ENCODE data around the gene CBLC. TPM values are rescaled to one million over a fixed set of nuclear protein-coding genes. Genes with fewer than 3 reads are reported as not detected.
A peak's percentile ranks its signal among the peaks of the same experiment; 100 is the strongest.

CBLC gene
- total RNA-seq, 4 donors from 2014 or later: 84.2 to 197 (median 132) TPM

- peaks cover 0 to 42% (median 0%) of the 10 kb centered on the region in 3 donors for H3K36me3 ChIP-seq
- H3K4me3 ChIP-seq: peak overlapping the region; percentile 37 to 55 (median 50)
- TF ChIP-seq POLR2A (IDR thresholded peaks at IDR 0.05): peak; percentile 7 to 71
- TF ChIP-seq, protein P1, sequence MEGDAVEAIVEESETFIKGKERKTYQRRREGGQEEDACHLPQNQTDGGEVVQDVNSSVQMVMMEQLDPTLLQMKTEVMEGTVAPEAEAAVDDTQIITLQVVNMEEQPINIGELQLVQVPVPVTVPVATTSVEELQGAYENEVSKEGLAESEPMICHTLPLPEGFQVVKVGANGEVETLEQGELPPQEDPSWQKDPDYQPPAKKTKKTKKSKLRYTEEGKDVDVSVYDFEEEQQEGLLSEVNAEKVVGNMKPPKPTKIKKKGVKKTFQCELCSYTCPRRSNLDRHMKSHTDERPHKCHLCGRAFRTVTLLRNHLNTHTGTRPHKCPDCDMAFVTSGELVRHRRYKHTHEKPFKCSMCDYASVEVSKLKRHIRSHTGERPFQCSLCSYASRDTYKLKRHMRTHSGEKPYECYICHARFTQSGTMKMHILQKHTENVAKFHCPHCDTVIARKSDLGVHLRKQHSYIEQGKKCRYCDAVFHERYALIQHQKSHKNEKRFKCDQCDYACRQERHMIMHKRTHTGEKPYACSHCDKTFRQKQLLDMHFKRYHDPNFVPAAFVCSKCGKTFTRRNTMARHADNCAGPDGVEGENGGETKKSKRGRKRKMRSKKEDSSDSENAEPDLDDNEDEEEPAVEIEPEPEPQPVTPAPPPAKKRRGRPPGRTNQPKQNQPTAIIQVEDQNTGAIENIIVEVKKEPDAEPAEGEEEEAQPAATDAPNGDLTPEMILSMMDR (IDR thresholded peaks at IDR 0.05): peak in 1 of 6 experiments; percentile 18
- peak overlapping the region; percentile 80 to 95 (median 90) for H3K27ac ChIP-seq
- H3K9me3 ChIP-seq: no peaks in the 10 kb centered on the region
- no peaks in the 10 kb centered on the region for H3K27me3 ChIP-seq
- peak; percentile 90 to 97 (median 97) for DNase-seq
- peaks cover 15 to 68% (median 29%) of the 10 kb centered on the region in 4 donors for H3K4me1 ChIP-seq
These were observed 24.7 kb upstream of the CBLC start for GRCh38 chr19:44752816-44753625.

DNA sequence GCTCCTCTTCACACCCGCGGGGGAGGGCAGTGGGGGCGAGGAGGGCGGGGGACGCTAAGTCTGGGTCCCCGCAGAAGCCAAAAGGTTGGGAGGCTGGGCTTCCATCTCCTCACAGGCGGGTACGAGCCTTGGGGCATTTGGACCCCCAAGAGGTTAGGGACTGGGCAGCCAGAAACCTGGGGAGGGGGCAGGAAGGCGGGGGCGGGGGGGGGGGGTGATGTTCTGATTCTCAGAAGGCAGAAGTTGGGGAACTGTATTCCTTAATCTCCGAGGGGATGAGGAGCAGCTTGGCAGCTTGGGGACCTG is 24.1 kb upstream of the CBLC start:
- H3K4me1 ChIP-seq: peaks cover 15 to 72% (median 29%) of the 10 kb centered on the region in 4 donors
- no peaks in the 10 kb centered on the region for H3K27me3 ChIP-seq
- H3K9me3 ChIP-seq: no peaks in the 10 kb centered on the region
- H3K36me3 ChIP-seq: peaks cover 0 to 48% (median 0%) of the 10 kb centered on the region in 3 donors
- H3K4me3 ChIP-seq: peak overlapping the region; percentile 37 to 55 (median 50)
- no peak for DNase-seq
- peak overlapping the region; percentile 80 to 95 (median 90) for H3K27ac ChIP-seq
- TF ChIP-seq, protein P1 (IDR thresholded peaks at IDR 0.05): no peak
- TF ChIP-seq POLR2A (IDR thresholded peaks at IDR 0.05): no peak

DNA sequence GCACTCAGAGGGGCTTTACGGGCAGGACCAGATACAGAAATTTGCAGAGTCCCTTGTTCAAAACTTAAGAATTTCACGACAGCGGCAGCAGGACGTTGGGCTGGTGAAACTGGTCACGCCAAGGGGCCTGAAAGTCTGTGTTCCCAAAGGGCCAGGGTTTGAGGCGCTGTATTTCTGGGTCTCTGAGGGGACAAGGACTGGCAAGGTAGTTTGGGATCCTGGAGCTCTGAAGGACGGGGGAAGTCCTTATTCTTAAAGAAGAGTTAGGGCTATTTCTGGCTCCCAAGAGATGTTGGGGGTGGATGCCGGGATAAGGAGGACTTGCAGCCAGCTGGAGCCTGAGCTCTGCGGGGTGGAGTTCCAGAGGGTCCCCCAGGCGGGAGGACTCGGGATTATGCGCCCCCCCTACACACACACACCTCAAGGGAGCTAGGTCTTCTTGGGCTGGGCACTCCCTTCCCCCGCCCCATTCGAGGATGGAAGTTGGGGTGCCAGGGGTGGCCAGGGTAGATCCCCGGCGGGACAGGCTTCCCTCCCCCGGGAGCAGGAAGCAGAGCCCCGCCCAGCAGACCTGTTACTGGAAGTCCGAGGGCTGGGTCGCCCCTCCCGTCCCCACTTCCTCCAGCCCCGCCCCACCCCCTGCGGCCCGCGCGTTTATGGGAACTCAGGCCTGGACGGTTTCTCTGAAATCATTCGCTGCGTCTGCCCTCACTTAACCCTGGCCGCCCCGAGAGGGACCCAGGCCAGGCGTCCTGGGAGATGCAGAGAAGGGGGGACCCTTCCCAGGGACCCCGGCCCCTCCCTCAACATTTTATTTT is 23.5 kb upstream of the CBLC start:
- TF ChIP-seq, protein P1 (IDR thresholded peaks at IDR 0.05): no peak
- peak; percentile 21 to 78 for TF ChIP-seq POLR2A (IDR thresholded peaks at IDR 0.05)
- Histone ChIP-seq H3K27ac (peak overlapping the region; percentile 80 to 95 (median 90)), H3K36me3 (peaks cover 0 to 53% (median 0%) of the 10 kb centered on the region in 3 donors), H3K27me3 (no peaks in the 10 kb centered on the region), H3K4me1 (peaks cover 15 to 77% (median 29%) of the 10 kb centered on the region in 4 donors), H3K4me3 (peak overlapping the region; percentile 37 to 55 (median 50)), H3K9me3 (no peaks in the 10 kb centered on the region)
- DNase-seq: peak; percentile 96 to 98 (median 97)

DNA sequence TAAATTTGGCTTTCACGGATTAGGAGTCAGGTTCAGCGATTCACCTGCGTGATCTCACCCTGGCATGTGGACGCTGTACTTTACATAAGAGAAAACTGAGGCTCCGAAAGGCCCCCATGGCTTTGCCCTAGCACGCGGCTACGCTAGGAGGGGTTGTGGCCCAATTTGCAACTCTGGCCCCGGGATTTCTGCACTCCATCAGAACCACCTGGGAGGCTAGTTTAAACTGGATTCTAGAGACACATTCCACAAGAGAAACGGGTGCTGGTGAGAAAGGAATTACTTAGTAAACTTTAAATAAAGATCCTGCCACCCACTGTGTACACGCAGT is 23.0 kb upstream of the CBLC start:
- H3K4me1 ChIP-seq: peaks cover 15 to 77% (median 26%) of the 10 kb centered on the region in 4 donors
- peaks cover 0 to 59% (median 0%) of the 10 kb centered on the region in 3 donors for H3K36me3 ChIP-seq
- DNase-seq: no peak
- H3K4me3 ChIP-seq: peak overlapping the region; percentile 37 to 55 (median 50)
- TF ChIP-seq, protein P1 (IDR thresholded peaks at IDR 0.05): no peak
- no peak for TF ChIP-seq POLR2A (IDR thresholded peaks at IDR 0.05)
- H3K27ac ChIP-seq: peak overlapping the region; percentile 80 to 95 (median 90)
- no peaks in the 10 kb centered on the region for H3K9me3 ChIP-seq
- no peaks in the 10 kb centered on the region for H3K27me3 ChIP-seq

- peak overlapping the region in 2 of 4 donors; percentile 51 to 55 for H3K4me3 ChIP-seq
- H3K4me1 ChIP-seq: peaks cover 15 to 73% (median 25%) of the 10 kb centered on the region in 4 donors
- no peaks in the 10 kb centered on the region for H3K9me3 ChIP-seq
- H3K27ac ChIP-seq: peak overlapping the region; percentile 80 to 95 (median 90)
- H3K27me3 ChIP-seq: no peaks in the 10 kb centered on the region
- TF ChIP-seq, protein P1 (IDR thresholded peaks at IDR 0.05): no peak
- TF ChIP-seq POLR2A (IDR thresholded peaks at IDR 0.05): no peak
- H3K36me3 ChIP-seq: peaks cover 0 to 64% (median 0%) of the 10 kb centered on the region in 3 donors
- DNase-seq: no peak
These were observed 22.5 kb upstream of the CBLC start for GRCh38 chr19:44755219-44755618.
